Bronchial epithelial cell (primary cell): ENCODE data around the gene PDE6B. TPM values are rescaled to one million over a fixed set of nuclear protein-coding genes. Genes with fewer than 3 reads are reported as not detected.

Experiments used
- DNase-seq: peaks from one replicate; pipeline ENCODE4 v3.0.0-alpha.2; 2010; ENCODE audit warnings: low read depth
- FAIRE-seq: peaks from 2 replicates; lab custom pipeline; 2011; peaks lifted over from hg19 to GRCh38; lab: Jason Lieb, UNC
- H3K27me3 ChIP-seq: 2 replicates; pipeline ENCODE4 v1.5.1; 2011; ENCODE audit warnings: low read length; ENCODE audit not compliant: control insufficient read depth, insufficient read depth
- H3K36me3 ChIP-seq: 2 replicates; pipeline ENCODE4 v1.5.1; 2011; ENCODE audit warnings: low read length; ENCODE audit not compliant: control insufficient read depth, insufficient read depth
- H3K4me3 ChIP-seq: 2 replicates; pipeline ENCODE4 v1.5.1; 2011; ENCODE audit warnings: mild to moderate bottlenecking, low read depth, low read length, control low read depth
- CTCF ChIP-seq: IDR thresholded peaks from 2 replicates; pipeline ENCODE4 v1.5.1; 2011; ENCODE audit warnings: mild to moderate bottlenecking, moderate library complexity, low read length, control low read depth, inconsistent platforms; ENCODE audit not compliant: insufficient read depth, severe bottlenecking
- total RNA-seq: library from RNA; depleted of rRNA; stranded (reverse); fragments of >200 nt; gene quantifications from 2 replicates; pipeline ENCODE4 v1.2.1, GENCODE V29; 2014

PDE6B gene
- total RNA-seq, 1 donor from 2014 or later = not detected

GRCh38 chr4:663046-663437 is 37.7 kb downstream of the PDE6B start:
- H3K4me3 ChIP-seq = no peak overlapping the region
- peaks cover 3% of the 10 kb centered on the region for H3K27me3 ChIP-seq
- TF ChIP-seq CTCF = no peak
- DNase-seq (no peak), FAIRE-seq (no peak)
- no peaks in the 10 kb centered on the region for H3K36me3 ChIP-seq

GRCh38 chr4:663438-664428 is 38.4 kb downstream of the PDE6B start:
- no peak for DNase-seq

GRCh38 chr4:664713-665231 is 39.4 kb downstream of the PDE6B start:
- peaks cover 3% of the 10 kb centered on the region for H3K27me3 ChIP-seq
- no peak overlapping the region for H3K4me3 ChIP-seq
- FAIRE-seq = no peak
- DNase-seq = no peak
- no peak for TF ChIP-seq CTCF
- H3K36me3 ChIP-seq = no peaks in the 10 kb centered on the region

More at GRCh38 chr4:663438-664428, 38.4 kb downstream of the PDE6B start:
- FAIRE-seq = no peak
- Histone ChIP-seq H3K36me3 (no peaks in the 10 kb centered on the region), H3K27me3 (peaks cover 3% of the 10 kb centered on the region), H3K4me3 (peak overlapping the region; percentile 26)
- no peak for TF ChIP-seq CTCF

- no peak overlapping the region for H3K4me3 ChIP-seq
- no peak for TF ChIP-seq CTCF
- FAIRE-seq = no peak
- H3K36me3 ChIP-seq = no peaks in the 10 kb centered on the region
- peaks cover 3% of the 10 kb centered on the region for H3K27me3 ChIP-seq
- no peak for DNase-seq
These were observed 40.0 kb downstream of the PDE6B start for GRCh38 chr4:665381-665750.

- Histone ChIP-seq H3K27me3 (peaks cover 3% of the 10 kb centered on the region), H3K36me3 (peaks cover under 1% of the 10 kb centered on the region), H3K4me3 (no peak overlapping the region)
- TF ChIP-seq CTCF = no peak
- FAIRE-seq = no peak
- DNase-seq = no peak
These were observed 40.5 kb downstream of the PDE6B start for GRCh38 chr4:665751-666435.
